HepG2 (cell line): ENCODE results near the gene MEAK7. TPM values are rescaled to one million over a fixed set of nuclear protein-coding genes. Genes with fewer than 3 reads are reported as not detected.

Source experiments
- FIP1L1 ChIP-seq: fragments of 200-400 bp; formaldehyde crosslinking; IDR thresholded peaks from 2 replicates; pipeline ENCODE4 v1.6.1; 2018; ENCODE audit warnings: low read depth, mild to moderate bottlenecking, low read length, moderate library complexity, borderline replicate concordance; ENCODE audit not compliant: insufficient read depth
- FOXK1 ChIP-seq: sonication (generic); formaldehyde crosslinking; IDR thresholded peaks from 2 replicates; pipeline ENCODE4 v1.4.0; 2020; ENCODE audit warnings: low read depth, missing genetic modification reagents, borderline replicate concordance
- GABPB1 ChIP-seq: IDR thresholded peaks from 2 replicates; pipeline ENCODE4 v1.6.1; 2016; ENCODE audit warnings: mild to moderate bottlenecking, missing genetic modification reagents, moderate library complexity, missing compliant biosample characterization
- GATA4 ChIP-seq: sonication (generic); IDR thresholded peaks from 2 replicates; pipeline ENCODE4 v1.6.1; 2016; ENCODE audit warnings: antibody characterized with exemption, low read depth, borderline replicate concordance
- HMGA1 ChIP-seq: sonication (generic); formaldehyde crosslinking; conservative IDR thresholded peaks from 2 replicates; pipeline ENCODE4 v1.4.0; 2020; ENCODE audit warnings: missing genetic modification reagents
- HNRNPL ChIP-seq: fragments of 200-400 bp; formaldehyde crosslinking; IDR thresholded peaks from 2 replicates; pipeline ENCODE4 v1.6.1; 2017; ENCODE audit warnings: mild to moderate bottlenecking, low read depth, low read length
- HOXD1 ChIP-seq: sonication (generic); formaldehyde crosslinking; IDR thresholded peaks from 2 replicates; pipeline ENCODE4 v1.5.0; 2020; ENCODE audit warnings: missing genetic modification reagents
- MXD4 ChIP-seq: IDR thresholded peaks from 2 replicates; pipeline ENCODE4 v1.6.1; 2016; ENCODE audit warnings: mild to moderate bottlenecking, missing biosample characterization, missing genetic modification reagents
- RARA ChIP-seq: IDR thresholded peaks from 2 replicates; pipeline ENCODE4 v1.6.1; 2016; ENCODE audit warnings: missing genetic modification reagents, missing compliant biosample characterization
- ZC3H13 ChIP-seq: sonication (generic); formaldehyde crosslinking; IDR thresholded peaks from 2 replicates; pipeline ENCODE4 v1.8.1; 2023; ENCODE audit warnings: mild to moderate bottlenecking, missing genetic modification reagents, moderate library complexity
- ZMYM2 ChIP-seq: sonication (generic); formaldehyde crosslinking; IDR thresholded peaks from 2 replicates; pipeline ENCODE4 v1.8.0; 2022; ENCODE audit warnings: mild to moderate bottlenecking, missing genetic modification reagents
- ZMYM4 ChIP-seq: sonication (generic); formaldehyde crosslinking; IDR thresholded peaks from 2 replicates; pipeline ENCODE4 v1.8.1; 2023; ENCODE audit warnings: mild to moderate bottlenecking, missing genetic modification reagents
- ZNF160 ChIP-seq: sonication (generic); formaldehyde crosslinking; IDR thresholded peaks from 2 replicates; pipeline ENCODE4 v1.8.0; 2022; ENCODE audit warnings: mild to moderate bottlenecking, inconsistent platforms, missing genetic modification reagents
- ZNF20 ChIP-seq: sonication (generic); formaldehyde crosslinking; IDR thresholded peaks from 2 replicates; pipeline ENCODE4 v1.4.0; 2020; ENCODE audit warnings: mild to moderate bottlenecking, moderate library complexity, missing genetic modification reagents
- ZNF354B ChIP-seq: sonication (generic); formaldehyde crosslinking; IDR thresholded peaks from 2 replicates; pipeline ENCODE4 v1.8.0; 2022; ENCODE audit warnings: mild to moderate bottlenecking, missing genetic modification reagents
- ZNF547 ChIP-seq: sonication (generic); formaldehyde crosslinking; IDR thresholded peaks from 2 replicates; pipeline ENCODE4 v1.5.1; 2020; ENCODE audit warnings: mild to moderate bottlenecking, missing genetic modification reagents
- ZNF558 ChIP-seq: sonication (generic); formaldehyde crosslinking; IDR thresholded peaks from 2 replicates; pipeline ENCODE4 v1.9.0; 2022; ENCODE audit warnings: mild to moderate bottlenecking, missing genetic modification reagents, borderline replicate concordance
- ZNF570 ChIP-seq: sonication (generic); formaldehyde crosslinking; IDR thresholded peaks from 2 replicates; pipeline ENCODE4 v1.4.0; 2020; ENCODE audit warnings: mild to moderate bottlenecking, missing genetic modification reagents, borderline replicate concordance
- ZNF703 ChIP-seq: sonication (generic); formaldehyde crosslinking; IDR thresholded peaks from 2 replicates; pipeline ENCODE4 v1.5.1; 2020; ENCODE audit warnings: missing genetic modification reagents, mild to moderate bottlenecking, moderate library complexity, borderline replicate concordance
- ZNF737 ChIP-seq: sonication (generic); formaldehyde crosslinking; IDR thresholded peaks from 2 replicates; pipeline ENCODE4 v1.5.0; 2020; ENCODE audit warnings: missing genetic modification reagents, mild to moderate bottlenecking, borderline replicate concordance
- ZSCAN21 ChIP-seq: sonication (generic); formaldehyde crosslinking; IDR thresholded peaks from 2 replicates; pipeline ENCODE4 v1.8.0; 2022; ENCODE audit warnings: mild to moderate bottlenecking, missing genetic modification reagents, moderate library complexity, borderline replicate concordance
- polyA plus RNA-seq, 8 experiments: library from polyadenylated mRNA; depleted of rRNA in 3 of 8; stranded (reverse) in 7 of 8; unstranded in 1 of 8; fragments of >200 nt; fragmentation: Illumina TruSeq in 4 of 8; extraction: Trizol in 4 of 8; gene quantifications; 2 replicates each; pipeline versions ENCODE4 v1.2.1 to v1.2.3, GENCODE V29; 2011 to 2016; ENCODE audit warnings: low read depth in 4 of 8, missing spikeins in 1 of 8, mixed read lengths in 1 of 8; ENCODE audit not compliant: insufficient read depth in 1 of 8
- total RNA-seq, 5 experiments: library from RNA; depleted of rRNA; stranded (reverse); fragments of >200 nt; fragmentation: Illumina TruSeq; extraction: Trizol; gene quantifications; 2 replicates each; pipeline ENCODE4 v1.2.3, GENCODE V29; 2016; ENCODE audit warnings: low read depth in 1 of 5
- TF ChIP-seq, protein P1 (sequence below): IDR thresholded peaks from 2 replicates; pipeline ENCODE4 v1.6.1; 2016; ENCODE audit warnings: control low read depth
- TF ChIP-seq, protein P2 (sequence below): sonication (generic); formaldehyde crosslinking; IDR thresholded peaks from 2 replicates; pipeline ENCODE4 v1.5.0; 2020; ENCODE audit warnings: missing genetic modification reagents
- TF ChIP-seq, protein P3 (sequence below): sonication (generic); formaldehyde crosslinking; IDR thresholded peaks from 2 replicates; pipeline ENCODE4 v1.4.0; 2020; ENCODE audit warnings: missing genetic modification reagents, borderline replicate concordance
- TF ChIP-seq, protein P4 (sequence below): sonication (generic); formaldehyde crosslinking; IDR thresholded peaks from 2 replicates; pipeline ENCODE4 v1.4.0; 2020; ENCODE audit warnings: mild to moderate bottlenecking, missing genetic modification reagents

The MEAK7 gene
- total and polyA plus RNA-seq, 2 of the 13 experiments (the other 11 are each of a cell fraction or from before 2014, with no cell fraction given), result 11.8 to 14.7 TPM

DNA sequence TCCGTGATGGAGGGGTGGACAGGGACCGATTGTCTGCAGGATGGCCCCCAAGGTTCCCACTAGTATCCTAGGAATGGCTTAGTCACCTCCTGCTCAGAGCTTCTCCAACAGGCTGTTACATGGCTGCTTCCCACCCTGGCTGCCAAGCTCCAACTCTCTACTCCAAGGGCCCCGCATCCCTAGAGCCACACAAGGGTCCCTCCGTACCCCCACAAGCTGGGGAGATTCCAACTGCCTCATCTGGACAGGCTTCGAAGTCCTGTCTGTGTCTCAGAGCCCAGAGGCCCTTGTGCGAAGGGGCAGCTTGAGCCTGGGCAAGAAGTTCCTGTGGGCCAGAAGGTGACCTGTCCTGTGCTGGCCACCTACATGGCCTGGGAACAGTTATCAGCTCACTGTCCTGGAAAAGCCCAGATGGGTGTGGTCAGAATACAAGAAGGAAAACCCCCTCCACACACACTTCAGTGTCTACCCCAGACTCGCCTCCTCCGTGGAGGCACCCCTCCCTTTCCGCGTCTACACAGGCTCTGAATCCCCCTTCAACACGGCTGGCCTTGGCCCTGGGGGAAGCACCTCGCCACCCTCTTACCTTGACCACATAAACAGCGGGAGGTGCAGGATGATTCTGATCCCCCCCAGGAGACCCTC lies 586 bp downstream of the MEAK7 start (continued):
- TF ChIP-seq ZNF160 (CRISPR knock-in tag), result 0 out of 2 replicates have a peak, but pooled peaks have one; percentile 1
- TF ChIP-seq HOXD1 (CRISPR knock-in tag), result no peak
- no peak for TF ChIP-seq ZNF20
- TF ChIP-seq GABPB1 (CRISPR knock-in tag), result no peak
- peak; percentile 63; the same call in 1 of the 2 replicates for TF ChIP-seq ZNF737
- no peak for TF ChIP-seq ZNF570 (CRISPR knock-in tag)
- no peak; the same call in 1 of the 2 replicates for TF ChIP-seq ZSCAN21 (CRISPR knock-in tag)
- TF ChIP-seq, protein P1, sequence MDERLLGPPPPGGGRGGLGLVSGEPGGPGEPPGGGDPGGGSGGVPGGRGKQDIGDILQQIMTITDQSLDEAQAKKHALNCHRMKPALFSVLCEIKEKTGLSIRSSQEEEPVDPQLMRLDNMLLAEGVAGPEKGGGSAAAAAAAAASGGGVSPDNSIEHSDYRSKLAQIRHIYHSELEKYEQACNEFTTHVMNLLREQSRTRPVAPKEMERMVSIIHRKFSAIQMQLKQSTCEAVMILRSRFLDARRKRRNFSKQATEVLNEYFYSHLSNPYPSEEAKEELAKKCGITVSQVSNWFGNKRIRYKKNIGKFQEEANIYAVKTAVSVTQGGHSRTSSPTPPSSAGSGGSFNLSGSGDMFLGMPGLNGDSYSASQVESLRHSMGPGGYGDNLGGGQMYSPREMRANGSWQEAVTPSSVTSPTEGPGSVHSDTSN, result no peak
- TF ChIP-seq MXD4, result no peak
- TF ChIP-seq, protein P2, sequence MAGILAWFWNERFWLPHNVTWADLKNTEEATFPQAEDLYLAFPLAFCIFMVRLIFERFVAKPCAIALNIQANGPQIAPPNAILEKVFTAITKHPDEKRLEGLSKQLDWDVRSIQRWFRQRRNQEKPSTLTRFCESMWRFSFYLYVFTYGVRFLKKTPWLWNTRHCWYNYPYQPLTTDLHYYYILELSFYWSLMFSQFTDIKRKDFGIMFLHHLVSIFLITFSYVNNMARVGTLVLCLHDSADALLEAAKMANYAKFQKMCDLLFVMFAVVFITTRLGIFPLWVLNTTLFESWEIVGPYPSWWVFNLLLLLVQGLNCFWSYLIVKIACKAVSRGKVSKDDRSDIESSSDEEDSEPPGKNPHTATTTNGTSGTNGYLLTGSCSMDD, result no peak
- no peak for TF ChIP-seq RARA (CRISPR knock-in tag)
- no peak for TF ChIP-seq ZNF558
- TF ChIP-seq GATA4, result no peak
- TF ChIP-seq FIP1L1, result no peak
- no peak for TF ChIP-seq FOXK1
- TF ChIP-seq HNRNPL, result no peak
- 0 out of 2 replicates have a peak, but pooled peaks have one; percentile 2 for TF ChIP-seq ZMYM4 (CRISPR knock-in tag)
- TF ChIP-seq ZNF547 (CRISPR knock-in tag), result 0 out of 2 replicates have a peak, but pooled peaks have one; percentile 12
- no peak for TF ChIP-seq ZC3H13
- no peak for TF ChIP-seq ZMYM2
- no peak for TF ChIP-seq HMGA1 (CRISPR knock-in tag)
- TF ChIP-seq ZNF354B (CRISPR knock-in tag), result no peak
- TF ChIP-seq, protein P3, sequence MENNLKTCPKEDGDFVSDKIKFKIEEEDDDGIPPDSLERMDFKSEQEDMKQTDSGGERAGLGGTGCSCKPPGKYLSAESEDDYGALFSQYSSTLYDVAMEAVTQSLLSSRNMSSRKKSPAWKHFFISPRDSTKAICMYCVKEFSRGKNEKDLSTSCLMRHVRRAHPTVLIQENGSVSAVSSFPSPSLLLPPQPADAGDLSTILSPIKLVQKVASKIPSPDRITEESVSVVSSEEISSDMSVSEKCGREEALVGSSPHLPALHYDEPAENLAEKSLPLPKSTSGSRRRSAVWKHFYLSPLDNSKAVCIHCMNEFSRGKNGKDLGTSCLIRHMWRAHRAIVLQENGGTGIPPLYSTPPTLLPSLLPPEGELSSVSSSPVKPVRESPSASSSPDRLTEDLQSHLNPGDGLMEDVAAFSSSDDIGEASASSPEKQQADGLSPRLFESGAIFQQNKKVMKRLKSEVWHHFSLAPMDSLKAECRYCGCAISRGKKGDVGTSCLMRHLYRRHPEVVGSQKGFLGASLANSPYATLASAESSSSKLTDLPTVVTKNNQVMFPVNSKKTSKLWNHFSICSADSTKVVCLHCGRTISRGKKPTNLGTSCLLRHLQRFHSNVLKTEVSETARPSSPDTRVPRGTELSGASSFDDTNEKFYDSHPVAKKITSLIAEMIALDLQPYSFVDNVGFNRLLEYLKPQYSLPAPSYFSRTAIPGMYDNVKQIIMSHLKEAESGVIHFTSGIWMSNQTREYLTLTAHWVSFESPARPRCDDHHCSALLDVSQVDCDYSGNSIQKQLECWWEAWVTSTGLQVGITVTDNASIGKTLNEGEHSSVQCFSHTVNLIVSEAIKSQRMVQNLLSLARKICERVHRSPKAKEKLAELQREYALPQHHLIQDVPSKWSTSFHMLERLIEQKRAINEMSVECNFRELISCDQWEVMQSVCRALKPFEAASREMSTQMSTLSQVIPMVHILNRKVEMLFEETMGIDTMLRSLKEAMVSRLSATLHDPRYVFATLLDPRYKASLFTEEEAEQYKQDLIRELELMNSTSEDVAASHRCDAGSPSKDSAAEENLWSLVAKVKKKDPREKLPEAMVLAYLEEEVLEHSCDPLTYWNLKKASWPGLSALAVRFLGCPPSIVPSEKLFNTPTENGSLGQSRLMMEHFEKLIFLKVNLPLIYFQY, result no peak
- TF ChIP-seq, protein P4, sequence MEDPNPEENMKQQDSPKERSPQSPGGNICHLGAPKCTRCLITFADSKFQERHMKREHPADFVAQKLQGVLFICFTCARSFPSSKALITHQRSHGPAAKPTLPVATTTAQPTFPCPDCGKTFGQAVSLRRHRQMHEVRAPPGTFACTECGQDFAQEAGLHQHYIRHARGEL (CRISPR knock-in tag), result no peak
- no peak for TF ChIP-seq ZNF703
